GM18951 (cell line): ENCODE results near the gene RCC1.

ENCODE experiments used
- POLR2A ChIP-seq: IDR thresholded peaks from 4 replicates; pipeline ENCODE4 v1.6.1; 2011; ENCODE audit warnings: mild to moderate bottlenecking; ENCODE audit not compliant: insufficient read length, insufficient read depth; ENCODE audit errors: extremely low read depth
- in situ Hi-C: fragments of 300-500 bp; cut with MboI; formaldehyde crosslinking; loops from one replicate; pipeline ENCODE4 v1.12.0; 2022; ENCODE audit warnings: low sequenced_read_pairs, mixed read lengths, inconsistent platforms; ENCODE audit not compliant: unreplicated experiment

Gene RCC1

GRCh38 chr1:28503117-28503516 is 2.7 kb upstream of the RCC1 start:
- in situ Hi-C loops, result no loop called here
- TF ChIP-seq POLR2A, result no peak

GRCh38 chr1:28506907-28507246 is 1.0 kb downstream of the RCC1 start:
- in situ Hi-C loops, result no loop called here
- TF ChIP-seq POLR2A, result no peak

- peak; percentile 45 for TF ChIP-seq POLR2A
- in situ Hi-C loops, result no loop called here
These were observed 1.4 kb downstream of the RCC1 start for GRCh38 chr1:28507247-28507645.

GRCh38 chr1:28507646-28508434 is 2.0 kb downstream of the RCC1 start:
- TF ChIP-seq POLR2A, result peak; percentile 35
- in situ Hi-C loops, result no loop called here

GRCh38 chr1:28508435-28508754 is 2.6 kb downstream of the RCC1 start:
- in situ Hi-C loops, result no loop called here
- TF ChIP-seq POLR2A, result peak; percentile 58

GRCh38 chr1:28509705-28510272 is 3.9 kb downstream of the RCC1 start:
- in situ Hi-C loops, result loop anchor here (10.0 kb wide), 1 partner anchor 95 kb away; no protein-coding TSS in a partner anchor
- peak; percentile 48 for TF ChIP-seq POLR2A

GRCh38 chr1:28510273-28510969 is 4.6 kb downstream of the RCC1 start:
- peak; percentile 65 for TF ChIP-seq POLR2A
- in situ Hi-C loops, result loop anchor here (10.0 kb wide), 1 partner anchor 94 kb away; no protein-coding TSS in a partner anchor

GRCh38 chr1:28510970-28511440 is 5.2 kb downstream of the RCC1 start:
- peak; percentile 23 for TF ChIP-seq POLR2A
- in situ Hi-C loops, result loop anchor here (10.0 kb wide), 1 partner anchor 94 kb away; no protein-coding TSS in a partner anchor

- in situ Hi-C loops, result loop anchor here (10.0 kb wide), 1 partner anchor 93 kb away; no protein-coding TSS in a partner anchor
- peak; percentile 61 for TF ChIP-seq POLR2A
These were observed 6.3 kb downstream of the RCC1 start for GRCh38 chr1:28512058-28512611.

GRCh38 chr1:28514445-28514933 is 8.6 kb downstream of the RCC1 start:
- in situ Hi-C loops, result loop anchor here (10.0 kb wide), 1 partner anchor 90 kb away; no protein-coding TSS in a partner anchor

GRCh38 chr1:28516518-28516956 is 10.7 kb downstream of the RCC1 start:
- no peak for TF ChIP-seq POLR2A
- in situ Hi-C loops, result loop anchor here (10.0 kb wide), 1 partner anchor 88 kb away; no protein-coding TSS in a partner anchor

GRCh38 chr1:28517649-28517999 is 11.8 kb downstream of the RCC1 start:
- in situ Hi-C loops, result loop anchor here (10.0 kb wide), 1 partner anchor 87 kb away; no protein-coding TSS in a partner anchor
- TF ChIP-seq POLR2A, result no peak
